Ramos (cell line): ENCODE data around the gene HPSE.
"Not testable (repeated sequence)": the region's sequence is repeated elsewhere in the genome, so short reads cannot be mapped to it uniquely, and the experiment has no call there.

Experiments used
- in situ Hi-C: fragments of 300-500 bp; cut with MboI; formaldehyde crosslinking; loops from one replicate; pipeline ENCODE4 v1.14.3; 2022; ENCODE audit warnings: low sequenced_read_pairs; ENCODE audit not compliant: unreplicated experiment

The HPSE gene

GRCh38 chr4:83339573-83339972 is 4.9 kb upstream of the HPSE start:
- in situ Hi-C loops: no loop called here

- in situ Hi-C loops: no loop called here
Measured at GRCh38 chr4:83335701-83336100, 1.1 kb upstream of the HPSE start.

- in situ Hi-C loops: no loop called here
Measured at GRCh38 chr4:83331956-83332355, 2.7 kb downstream of the HPSE start.

GRCh38 chr4:83329521-83330110 is 5.0 kb downstream of the HPSE start:
- in situ Hi-C loops: no loop called here

- in situ Hi-C loops: no loop called here
Measured at GRCh38 chr4:83328521-83329187, 6.0 kb downstream of the HPSE start.

GRCh38 chr4:83326546-83326945 is 8.1 kb downstream of the HPSE start:
- in situ Hi-C loops: no loop called here

- in situ Hi-C loops: not testable (repeated sequence)
Measured at GRCh38 chr4:83325306-83325705, 9.3 kb downstream of the HPSE start.

- in situ Hi-C loops: no loop called here
Measured at GRCh38 chr4:83323136-83323535, 11.5 kb downstream of the HPSE start.

- in situ Hi-C loops: no loop called here
Measured at GRCh38 chr4:83320548-83320947, 14.1 kb downstream of the HPSE start.

- in situ Hi-C loops: no loop called here
Measured at GRCh38 chr4:83318666-83319065, 16.0 kb downstream of the HPSE start.

- in situ Hi-C loops: no loop called here
Measured at GRCh38 chr4:83317671-83318070, 17.0 kb downstream of the HPSE start.

- in situ Hi-C loops: no loop called here
Measured at GRCh38 chr4:83316459-83317165, 18.0 kb downstream of the HPSE start.

GRCh38 chr4:83315341-83315870 is 19.2 kb downstream of the HPSE start:
- in situ Hi-C loops: no loop called here

- in situ Hi-C loops: no loop called here
Measured at GRCh38 chr4:83308672-83309071, 26.0 kb downstream of the HPSE start.

GRCh38 chr4:83307920-83308319 is 26.7 kb downstream of the HPSE start:
- in situ Hi-C loops: no loop called here

GRCh38 chr4:83305187-83305586 is 29.5 kb downstream of the HPSE start:
- in situ Hi-C loops: no loop called here

GRCh38 chr4:83297548-83298260 is 36.9 kb downstream of the HPSE start:
- in situ Hi-C loops: loop anchor here (25.0 kb wide), 1 partner anchor 410 kb away; the partner anchor contains the start of gene SEC31A

- in situ Hi-C loops: loop anchor here (25.0 kb wide), 1 partner anchor 406 kb away; the partner anchor contains the start of gene SEC31A
Measured at GRCh38 chr4:83293305-83294046, 41.2 kb downstream of the HPSE start.

- in situ Hi-C loops: loop anchor here (25.0 kb wide), 1 partner anchor 403 kb away; the partner anchor contains the start of gene SEC31A
Measured at GRCh38 chr4:83290059-83290774, 44.4 kb downstream of the HPSE start.
